Measurements from ENCODE around the gene EHBP1L1. TPM values are rescaled to one million over a fixed set of nuclear protein-coding genes. Genes with fewer than 3 reads are reported as not detected.

EHBP1L1 gene
- total RNA-seq, 1 donor = 58.6 TPM

DNA sequence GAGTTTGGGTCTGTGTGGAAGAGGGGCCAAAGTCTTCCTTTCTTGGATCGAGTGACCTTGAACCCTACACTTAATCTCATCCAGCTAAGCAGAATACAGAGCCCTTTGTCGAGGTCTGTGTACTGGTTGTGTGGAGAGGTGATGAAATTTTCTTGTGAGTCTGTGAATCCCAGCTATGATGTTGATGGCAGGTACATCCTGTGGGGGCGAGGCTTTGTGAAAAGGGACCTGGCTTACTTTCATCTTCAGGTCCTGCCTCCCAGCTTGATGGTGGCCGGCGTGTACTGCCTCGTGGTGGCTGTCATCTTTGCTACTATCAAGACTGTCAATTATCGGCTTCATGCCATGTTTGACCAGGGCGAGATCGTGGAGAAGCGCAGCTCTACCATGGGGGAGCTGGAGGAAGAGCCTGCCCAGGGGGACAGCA lies 40.7 kb downstream of the EHBP1L1 start:
- Histone ChIP-seq H3K4me3 (ENCODE audit: insufficient read depth, low read length) (peak overlapping the region; percentile 83), H2AFZ (ENCODE audit: low read length) (no peak overlapping the region), H3K27ac (ENCODE audit: low read depth, low read length) (peak overlapping the region; percentile 7), H3K27me3 (ENCODE audit: insufficient read depth, low read length) (no peaks in the 10 kb centered on the region), H3K36me3 (ENCODE audit: insufficient read depth, low read length) (peaks cover 42% of the 10 kb centered on the region), H3K4me2 (ENCODE audit: insufficient read depth, low read length) (peak overlapping the region; percentile 88), H4K20me1 (ENCODE audit: insufficient read depth, low read length) (peaks cover 41% of the 10 kb centered on the region), H3K79me2 (ENCODE audit: insufficient read depth, low read length) (peaks cover 83% of the 10 kb centered on the region), H3K4me1 (ENCODE audit: insufficient read depth, low read length) (peaks cover 27% of the 10 kb centered on the region), H3K9me3 (ENCODE audit: low read depth, low read length) (no peaks in the 10 kb centered on the region)
- TF ChIP-seq, protein P1, sequence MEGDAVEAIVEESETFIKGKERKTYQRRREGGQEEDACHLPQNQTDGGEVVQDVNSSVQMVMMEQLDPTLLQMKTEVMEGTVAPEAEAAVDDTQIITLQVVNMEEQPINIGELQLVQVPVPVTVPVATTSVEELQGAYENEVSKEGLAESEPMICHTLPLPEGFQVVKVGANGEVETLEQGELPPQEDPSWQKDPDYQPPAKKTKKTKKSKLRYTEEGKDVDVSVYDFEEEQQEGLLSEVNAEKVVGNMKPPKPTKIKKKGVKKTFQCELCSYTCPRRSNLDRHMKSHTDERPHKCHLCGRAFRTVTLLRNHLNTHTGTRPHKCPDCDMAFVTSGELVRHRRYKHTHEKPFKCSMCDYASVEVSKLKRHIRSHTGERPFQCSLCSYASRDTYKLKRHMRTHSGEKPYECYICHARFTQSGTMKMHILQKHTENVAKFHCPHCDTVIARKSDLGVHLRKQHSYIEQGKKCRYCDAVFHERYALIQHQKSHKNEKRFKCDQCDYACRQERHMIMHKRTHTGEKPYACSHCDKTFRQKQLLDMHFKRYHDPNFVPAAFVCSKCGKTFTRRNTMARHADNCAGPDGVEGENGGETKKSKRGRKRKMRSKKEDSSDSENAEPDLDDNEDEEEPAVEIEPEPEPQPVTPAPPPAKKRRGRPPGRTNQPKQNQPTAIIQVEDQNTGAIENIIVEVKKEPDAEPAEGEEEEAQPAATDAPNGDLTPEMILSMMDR (IDR thresholded peaks at IDR 0.05; ENCODE audit: extremely low read depth, low read depth, low read length) = no peak
- DNase-seq (ENCODE audit: insufficient read length, low spot score, missing footprints) = no peak

DNA sequence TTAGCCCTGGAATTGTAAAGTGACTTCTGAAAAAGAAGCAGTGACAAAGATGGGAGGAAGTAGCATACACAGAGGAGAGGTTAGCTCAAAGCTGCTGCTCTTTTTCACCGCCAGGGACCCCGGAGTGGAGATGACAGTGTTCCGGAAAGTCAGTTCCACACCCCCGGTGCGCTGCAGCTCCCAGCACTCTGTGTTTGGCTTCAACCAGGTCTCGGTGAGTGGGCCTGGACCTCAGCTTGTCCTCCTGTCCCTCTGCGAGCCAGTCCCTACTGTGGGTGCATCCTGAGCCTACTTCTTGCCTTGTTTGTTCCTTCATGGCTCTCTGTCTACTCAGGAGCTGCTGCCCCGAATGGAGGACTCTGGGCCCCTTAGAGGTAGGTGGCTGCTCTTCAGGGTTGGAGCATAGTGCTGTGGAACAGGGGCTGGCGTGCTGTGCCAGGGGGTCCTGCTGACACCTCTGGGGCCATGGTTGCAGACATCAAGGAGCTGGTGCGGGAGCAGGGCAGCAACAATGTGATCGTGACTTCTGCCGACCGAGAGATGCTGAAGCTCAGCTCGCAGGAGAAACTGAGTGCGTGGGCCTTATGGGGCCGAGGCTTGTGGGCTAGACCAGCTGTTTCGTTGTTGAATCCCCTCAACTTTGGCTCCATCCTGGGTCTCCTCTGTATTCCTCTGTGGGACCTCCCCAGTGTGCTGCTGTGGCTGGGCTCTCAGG lies 41.4 kb downstream of the EHBP1L1 start:
- peak overlapping the region; percentile 88 for H3K4me2 ChIP-seq (ENCODE audit: insufficient read depth, low read length)
- peak overlapping the region; percentile 7 for H3K27ac ChIP-seq (ENCODE audit: low read depth, low read length)
- H3K4me1 ChIP-seq (ENCODE audit: insufficient read depth, low read length) = peaks cover 20% of the 10 kb centered on the region
- H2AFZ ChIP-seq (ENCODE audit: low read length) = no peak overlapping the region
- peaks cover 76% of the 10 kb centered on the region for H3K79me2 ChIP-seq (ENCODE audit: insufficient read depth, low read length)
- TF ChIP-seq, protein P1 (IDR thresholded peaks at IDR 0.05; ENCODE audit: extremely low read depth, low read depth, low read length) = no peak
- no peaks in the 10 kb centered on the region for H3K27me3 ChIP-seq (ENCODE audit: insufficient read depth, low read length)
- H3K4me3 ChIP-seq (ENCODE audit: insufficient read depth, low read length) = peak overlapping the region; percentile 83
- H3K36me3 ChIP-seq (ENCODE audit: insufficient read depth, low read length) = peaks cover 49% of the 10 kb centered on the region
- no peaks in the 10 kb centered on the region for H3K9me3 ChIP-seq (ENCODE audit: low read depth, low read length)
- no peak for DNase-seq (ENCODE audit: insufficient read length, low spot score, missing footprints)
- peaks cover 38% of the 10 kb centered on the region for H4K20me1 ChIP-seq (ENCODE audit: insufficient read depth, low read length)

DNA sequence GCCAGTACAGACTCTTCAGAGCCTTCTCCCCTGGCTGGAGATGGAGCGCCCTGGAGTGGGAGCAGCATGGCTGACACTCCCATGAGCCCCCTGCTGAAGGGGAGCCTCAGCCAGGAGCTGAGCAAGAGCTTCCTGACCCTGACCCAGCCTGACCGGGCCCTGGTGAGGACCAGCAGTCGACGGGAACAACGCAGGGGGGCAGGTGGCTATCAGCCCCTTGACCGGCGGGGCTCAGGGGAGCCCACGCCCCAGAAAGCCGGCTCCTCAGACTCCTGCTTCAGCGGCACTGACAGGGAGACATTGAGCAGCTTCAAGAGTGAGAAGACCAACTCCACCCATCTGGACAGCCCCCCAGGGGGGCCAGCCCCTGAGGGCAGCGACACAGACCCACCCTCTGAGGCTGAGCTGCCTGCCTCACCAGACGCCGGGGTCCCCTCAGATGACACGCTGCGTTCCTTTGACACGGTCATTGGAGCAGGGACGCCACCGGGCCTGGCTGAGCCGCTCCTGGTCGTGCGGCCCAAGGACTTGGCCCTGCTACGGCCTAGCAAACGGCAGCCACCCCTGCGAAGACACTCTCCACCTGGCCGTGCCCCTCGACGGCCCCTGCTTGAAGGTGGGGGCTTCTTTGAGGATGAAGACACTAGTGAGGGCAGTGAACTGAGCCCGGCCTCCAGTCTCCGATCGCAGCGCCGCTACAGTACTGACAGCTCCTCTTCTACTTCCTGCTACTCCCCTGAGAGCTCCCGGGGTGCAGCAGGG lies 42.3 kb downstream of the EHBP1L1 start:
- H4K20me1 ChIP-seq (ENCODE audit: insufficient read depth, low read length) = peaks cover 29% of the 10 kb centered on the region
- no peaks in the 10 kb centered on the region for H3K27me3 ChIP-seq (ENCODE audit: insufficient read depth, low read length)
- peaks cover 70% of the 10 kb centered on the region for H3K79me2 ChIP-seq (ENCODE audit: insufficient read depth, low read length)
- no peak for DNase-seq (ENCODE audit: insufficient read length, low spot score, missing footprints)
- H3K4me2 ChIP-seq (ENCODE audit: insufficient read depth, low read length) = no peak overlapping the region
- TF ChIP-seq, protein P1 (IDR thresholded peaks at IDR 0.05; ENCODE audit: extremely low read depth, low read depth, low read length) = no peak
- no peaks in the 10 kb centered on the region for H3K9me3 ChIP-seq (ENCODE audit: low read depth, low read length)
- H2AFZ ChIP-seq (ENCODE audit: low read length) = no peak overlapping the region
- H3K4me3 ChIP-seq (ENCODE audit: insufficient read depth, low read length) = no peak overlapping the region
- H3K4me1 ChIP-seq (ENCODE audit: insufficient read depth, low read length) = peaks cover 11% of the 10 kb centered on the region
- peaks cover 55% of the 10 kb centered on the region for H3K36me3 ChIP-seq (ENCODE audit: insufficient read depth, low read length)
- H3K27ac ChIP-seq (ENCODE audit: low read depth, low read length) = no peak overlapping the region

DNA sequence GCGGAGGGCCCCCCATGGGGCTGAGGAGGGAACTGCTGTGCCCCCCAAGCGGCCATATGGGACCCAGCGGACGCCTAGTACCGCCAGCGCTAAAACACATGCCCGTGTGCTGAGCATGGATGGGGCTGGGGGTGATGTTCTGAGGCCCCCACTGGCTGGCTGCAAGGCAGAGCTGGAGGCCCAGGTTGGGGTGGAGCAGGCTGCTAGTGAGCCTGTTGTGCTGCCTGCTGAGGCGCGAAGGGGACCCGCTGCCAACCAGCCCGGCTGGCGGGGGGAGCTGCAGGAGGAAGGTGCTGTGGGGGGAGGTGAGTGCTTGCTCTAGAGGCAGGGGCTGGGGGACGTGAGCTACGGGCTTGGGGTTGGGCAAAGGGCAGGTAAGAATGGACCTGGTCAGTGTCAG lies 42.9 kb downstream of the EHBP1L1 start:
- H3K27me3 ChIP-seq (ENCODE audit: insufficient read depth, low read length) = no peaks in the 10 kb centered on the region
- H3K27ac ChIP-seq (ENCODE audit: low read depth, low read length) = no peak overlapping the region
- TF ChIP-seq, protein P1 (IDR thresholded peaks at IDR 0.05; ENCODE audit: extremely low read depth, low read depth, low read length) = no peak
- no peak overlapping the region for H3K4me3 ChIP-seq (ENCODE audit: insufficient read depth, low read length)
- H3K36me3 ChIP-seq (ENCODE audit: insufficient read depth, low read length) = peaks cover 61% of the 10 kb centered on the region
- H3K4me1 ChIP-seq (ENCODE audit: insufficient read depth, low read length) = peaks cover 9% of the 10 kb centered on the region
- no peak overlapping the region for H3K4me2 ChIP-seq (ENCODE audit: insufficient read depth, low read length)
- peaks cover 28% of the 10 kb centered on the region for H4K20me1 ChIP-seq (ENCODE audit: insufficient read depth, low read length)
- peaks cover 64% of the 10 kb centered on the region for H3K79me2 ChIP-seq (ENCODE audit: insufficient read depth, low read length)
- no peak overlapping the region for H2AFZ ChIP-seq (ENCODE audit: low read length)
- H3K9me3 ChIP-seq (ENCODE audit: low read depth, low read length) = no peaks in the 10 kb centered on the region
- DNase-seq (ENCODE audit: insufficient read length, low spot score, missing footprints) = no peak

All from osteoblast (primary cell).